Measurements from ENCODE around the gene DES.
"Not testable (repeated sequence)": the region's sequence is repeated elsewhere in the genome, so short reads cannot be mapped to it uniquely, and the experiment has no call there.

The DES gene

GRCh38 chr2:219418155-219419011 lies at the start of gene DES:
TSS of gene DES (plus strand) at chr2:219418377. CDS start at chr2:219418463, 86 bp downstream.
- DNase-seq, result no peak

- DNase-seq, result no peak
Observed at GRCh38 chr2:219368690-219369191, 49.4 kb upstream of the DES start.

- DNase-seq, result no peak
Observed at GRCh38 chr2:219369447-219369861, 48.7 kb upstream of the DES start.

- DNase-seq, result no peak
Observed at GRCh38 chr2:219378163-219378851, 39.9 kb upstream of the DES start.

GRCh38 chr2:219380926-219381325 lies 37.3 kb upstream of the DES start:
- no peak for DNase-seq

- no peak for DNase-seq
Observed at GRCh38 chr2:219381448-219381847, 36.7 kb upstream of the DES start.

GRCh38 chr2:219384083-219384713 lies 34.0 kb upstream of the DES start:
- DNase-seq, result no peak

GRCh38 chr2:219384859-219385258 lies 33.3 kb upstream of the DES start:
- DNase-seq, result no peak

GRCh38 chr2:219385958-219386520 lies 32.1 kb upstream of the DES start:
- no peak for DNase-seq

- no peak for DNase-seq
Observed at GRCh38 chr2:219386532-219387280, 31.5 kb upstream of the DES start.

GRCh38 chr2:219387306-219388120 lies 30.7 kb upstream of the DES start, which contains the start of gene DNPEP:
TSS of gene DNPEP (minus strand) at chr2:219387912. CDS start at chr2:219387794, 118 bp downstream.
- DNase-seq, result peak; percentile 73 to 99

GRCh38 chr2:219388121-219388906 lies 29.9 kb upstream of the DES start:
- peak; percentile 94 to 99 for DNase-seq

- no peak for DNase-seq
Observed at GRCh38 chr2:219388907-219389156, 29.3 kb upstream of the DES start.

- no peak for DNase-seq
Observed at GRCh38 chr2:219392754-219393153, 25.4 kb upstream of the DES start.

- DNase-seq, result not testable (repeated sequence)
Observed at GRCh38 chr2:219395056-219395455, 23.1 kb upstream of the DES start.

GRCh38 chr2:219395609-219396008 lies 22.6 kb upstream of the DES start:
- DNase-seq, result no peak

GRCh38 chr2:219396863-219397457 lies 21.2 kb upstream of the DES start:
- no peak for DNase-seq

- no peak for DNase-seq
Observed at GRCh38 chr2:219398721-219399363, 19.3 kb upstream of the DES start.

GRCh38 chr2:219399716-219400478 lies 18.3 kb upstream of the DES start:
- no peak for DNase-seq
